GM10847 (cell line): ENCODE results near the gene UST.

ENCODE experiments used
- POLR2A ChIP-seq: IDR thresholded peaks from 2 replicates; pipeline ENCODE4 v1.6.1; 2011; ENCODE audit not compliant: insufficient read length; ENCODE audit errors: extremely low read depth

UST gene

DNA sequence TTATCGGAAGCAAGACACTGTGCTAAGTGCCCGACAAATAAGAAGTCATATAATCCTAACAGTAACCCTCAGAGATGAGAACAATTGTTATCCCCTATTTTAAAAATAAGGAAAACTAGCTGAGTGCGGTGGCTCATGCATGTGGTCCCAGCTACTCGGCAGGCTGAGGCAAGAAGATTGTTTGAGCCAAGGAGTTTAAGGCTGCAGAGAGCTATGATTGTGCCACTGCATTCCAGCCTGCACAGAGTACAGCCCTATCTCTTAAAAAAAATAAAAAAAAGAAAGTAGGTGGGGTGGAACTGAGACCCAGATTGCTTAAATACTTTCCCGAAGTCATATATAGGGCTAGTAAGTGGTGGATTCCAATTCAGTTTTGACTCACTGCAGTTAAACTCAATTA lies 84.7 kb downstream of the UST start:
- TF ChIP-seq POLR2A: no peak

DNA sequence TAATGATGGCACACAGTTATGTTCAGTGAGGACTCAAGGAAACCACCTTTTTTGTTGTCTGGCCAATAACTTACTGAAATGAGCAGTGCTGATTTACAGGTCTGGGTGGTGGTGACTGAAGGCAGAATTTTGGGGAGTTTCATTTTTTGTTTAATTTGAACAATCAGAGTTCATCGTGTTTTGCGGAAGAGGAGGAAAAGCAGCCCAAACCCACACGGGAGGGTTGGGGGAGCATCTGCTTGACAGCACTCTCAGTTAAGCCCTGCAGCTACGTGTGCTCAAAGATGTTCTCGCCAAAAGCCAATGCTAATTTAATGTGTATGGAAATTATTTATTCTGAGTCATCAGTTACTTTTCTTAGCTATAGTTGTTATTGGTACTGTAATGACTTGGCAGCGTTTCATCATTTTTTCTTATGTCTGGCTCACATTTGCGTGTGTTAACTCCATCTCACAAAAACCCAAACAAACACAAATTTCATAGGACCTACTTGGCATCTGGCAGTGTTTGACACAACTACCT lies 89.2 kb downstream of the UST start:
- TF ChIP-seq POLR2A: no peak

DNA sequence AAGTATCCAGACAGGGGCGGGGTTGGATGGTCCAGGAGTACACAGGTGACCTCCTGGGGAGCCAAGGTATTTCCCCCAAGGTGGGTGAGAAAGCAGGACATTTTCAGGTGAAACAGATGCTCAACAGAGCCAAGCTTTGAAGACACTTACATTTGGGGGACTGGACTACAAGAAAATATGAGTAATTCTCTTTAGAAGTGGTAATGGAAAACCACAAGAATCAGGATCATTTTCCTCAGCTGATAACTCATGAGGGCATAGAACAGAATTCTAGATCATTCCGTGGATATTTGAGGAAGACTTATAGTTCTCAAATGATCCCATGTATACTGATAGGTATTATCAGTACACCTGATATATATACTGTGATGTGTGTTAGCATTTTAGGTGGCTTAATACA lies 89.9 kb downstream of the UST start:
- no peak for TF ChIP-seq POLR2A

DNA sequence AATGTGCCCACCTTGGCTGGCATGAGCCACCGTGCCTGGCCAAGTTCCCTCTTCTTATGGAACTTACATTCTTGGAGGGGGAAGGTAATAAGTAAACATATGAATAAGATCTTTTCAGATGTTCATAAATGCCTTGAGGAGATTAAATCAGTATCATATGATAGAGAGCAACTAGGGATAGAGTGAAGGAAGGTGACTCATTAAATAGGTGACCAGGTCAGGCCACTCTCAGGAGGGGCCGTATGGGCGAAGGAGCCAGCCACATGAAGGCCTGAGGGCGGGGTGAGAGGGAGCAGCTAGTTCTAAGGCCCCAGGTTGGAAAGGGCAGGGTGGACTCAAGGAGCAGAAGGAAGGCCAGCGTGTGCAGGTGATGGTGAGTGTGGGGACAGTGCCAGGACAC lies 91.1 kb downstream of the UST start:
- no peak for TF ChIP-seq POLR2A

DNA sequence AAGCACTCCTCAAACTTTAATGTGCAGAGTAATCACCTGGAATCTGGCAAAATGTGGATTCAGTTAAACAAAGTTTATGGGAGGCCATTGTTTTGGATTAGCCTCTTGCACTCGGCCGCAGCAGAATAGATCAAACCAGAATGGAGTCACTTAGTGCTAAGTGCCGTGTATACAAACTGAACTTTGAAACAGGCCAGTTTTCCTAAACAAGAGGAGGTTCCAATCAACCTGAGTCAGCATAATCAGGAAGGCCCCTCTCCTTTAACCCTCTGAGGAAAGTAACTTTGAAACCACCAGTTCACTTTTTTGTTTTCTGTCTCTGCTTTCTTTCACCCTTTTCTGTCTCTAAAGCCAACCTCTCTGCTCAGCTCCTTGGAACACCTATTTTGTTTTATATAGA lies 92.2 kb downstream of the UST start:
- no peak for TF ChIP-seq POLR2A

DNA sequence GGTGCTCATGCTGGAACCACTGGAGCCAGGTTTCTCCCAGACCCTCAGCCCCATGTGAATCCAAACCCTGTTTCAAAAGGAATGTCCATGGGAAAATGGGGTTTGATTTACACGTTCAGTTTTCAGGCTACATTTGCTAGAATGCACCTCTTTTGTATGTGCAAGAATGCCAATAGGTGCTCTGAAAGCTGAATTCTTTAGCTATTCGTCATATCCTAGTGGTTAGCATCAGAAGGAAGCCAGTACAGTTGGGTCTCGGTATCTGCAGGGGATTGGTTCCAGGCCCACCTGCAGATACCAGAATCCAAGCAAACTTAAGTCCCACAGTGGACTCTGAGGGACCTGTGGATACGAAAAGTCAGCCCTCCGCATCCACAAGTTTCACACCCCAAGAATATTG lies 93.4 kb downstream of the UST start:
- no peak for TF ChIP-seq POLR2A

DNA sequence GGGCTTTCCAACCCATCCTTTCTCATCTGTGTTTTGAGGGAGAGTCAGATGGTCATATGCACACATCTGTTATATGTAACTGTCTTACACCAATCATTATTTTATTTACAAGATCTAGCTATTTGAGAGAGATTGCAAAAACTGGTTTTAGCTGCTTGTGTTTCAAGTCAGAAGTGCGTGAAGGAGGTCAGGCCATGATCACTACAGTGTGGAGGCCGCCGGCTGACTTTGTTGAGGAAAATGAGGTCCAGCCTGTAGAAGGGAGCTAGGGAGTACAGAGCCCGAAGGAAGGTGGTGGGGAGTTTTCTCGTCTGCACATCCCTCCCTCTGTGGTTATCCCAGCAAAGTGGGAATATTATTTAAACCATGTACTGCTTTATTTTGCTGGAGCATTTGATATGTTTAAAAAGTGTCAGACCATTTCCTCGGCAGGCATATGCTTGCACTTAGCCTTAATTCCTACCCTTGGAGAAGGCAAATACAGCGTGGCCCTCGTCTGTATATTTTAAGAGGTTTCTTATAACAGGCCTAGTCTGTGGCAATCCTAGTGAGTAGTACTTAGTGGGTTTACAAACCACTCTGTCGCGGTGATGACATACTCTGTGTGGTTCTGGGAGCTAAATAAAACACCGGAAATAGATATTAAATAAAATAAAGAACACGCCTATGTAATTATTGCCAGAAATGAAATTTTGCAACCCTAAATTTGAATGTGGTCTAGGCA lies 95.6 kb downstream of the UST start:
- TF ChIP-seq POLR2A: no peak

DNA sequence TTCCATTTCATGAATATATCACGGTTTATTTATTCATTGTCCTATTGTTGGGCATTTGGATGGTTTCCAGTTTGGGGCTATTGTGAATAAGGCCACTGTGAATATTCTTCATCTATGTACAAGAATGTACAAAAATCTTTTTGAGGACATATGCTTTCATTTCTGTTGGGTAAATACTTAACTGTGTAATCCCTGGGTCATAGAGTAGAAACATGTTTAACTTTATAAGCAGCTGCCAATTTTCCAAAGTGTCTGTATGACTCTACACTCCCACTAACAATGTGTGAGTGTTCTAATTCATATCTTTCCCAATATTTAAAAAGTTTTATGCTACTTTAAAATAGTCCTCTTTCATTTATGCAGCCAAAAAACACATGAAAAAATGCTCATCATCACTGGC lies 98.6 kb downstream of the UST start:
- TF ChIP-seq POLR2A: no peak

DNA sequence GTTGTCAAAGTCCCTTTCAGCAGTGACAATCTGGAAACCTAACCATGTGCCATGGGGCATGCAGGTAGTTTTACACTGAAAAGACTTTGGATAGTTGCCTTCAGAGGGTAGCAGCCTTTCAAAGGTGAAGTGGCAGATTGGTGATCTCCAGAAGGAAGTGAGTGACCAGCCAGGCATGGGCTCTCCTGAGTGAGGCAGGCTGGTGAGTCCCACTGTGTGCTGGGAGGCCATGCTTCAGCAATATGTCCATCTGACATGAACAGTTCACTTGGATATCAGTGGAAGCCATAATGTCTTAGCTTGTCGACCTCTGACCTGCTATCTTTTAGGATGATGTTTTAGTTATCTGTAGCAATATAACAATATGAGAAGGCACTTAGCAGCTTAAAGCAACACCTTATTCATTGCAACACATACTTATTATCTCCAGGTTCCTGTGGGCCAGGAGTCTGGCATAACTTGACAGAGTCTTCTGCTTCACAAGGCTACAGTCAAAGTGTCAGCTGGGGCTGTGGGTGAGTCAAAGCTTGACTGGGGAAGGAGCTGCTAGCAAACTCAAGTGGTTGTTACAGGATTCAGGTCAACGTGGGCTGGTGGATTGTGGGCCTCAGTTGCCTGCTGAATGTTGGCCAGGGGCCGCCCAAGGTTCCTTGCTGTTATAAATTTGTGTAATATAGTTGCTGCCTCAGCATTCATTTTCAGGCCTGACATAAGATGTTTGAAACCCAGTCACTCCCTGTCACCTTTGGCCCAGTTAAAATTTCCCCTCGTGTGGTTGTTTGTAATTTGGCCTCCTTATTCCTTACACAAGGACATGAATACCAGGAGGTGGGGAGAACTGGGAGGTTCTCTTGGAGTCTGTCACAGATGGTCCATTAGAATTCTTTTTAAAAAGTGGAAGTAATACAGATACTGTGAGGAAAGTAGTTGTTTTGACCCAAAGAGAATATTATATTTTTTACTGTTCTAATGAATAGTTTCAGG lies 100.2 kb downstream of the UST start:
- TF ChIP-seq POLR2A: no peak

DNA sequence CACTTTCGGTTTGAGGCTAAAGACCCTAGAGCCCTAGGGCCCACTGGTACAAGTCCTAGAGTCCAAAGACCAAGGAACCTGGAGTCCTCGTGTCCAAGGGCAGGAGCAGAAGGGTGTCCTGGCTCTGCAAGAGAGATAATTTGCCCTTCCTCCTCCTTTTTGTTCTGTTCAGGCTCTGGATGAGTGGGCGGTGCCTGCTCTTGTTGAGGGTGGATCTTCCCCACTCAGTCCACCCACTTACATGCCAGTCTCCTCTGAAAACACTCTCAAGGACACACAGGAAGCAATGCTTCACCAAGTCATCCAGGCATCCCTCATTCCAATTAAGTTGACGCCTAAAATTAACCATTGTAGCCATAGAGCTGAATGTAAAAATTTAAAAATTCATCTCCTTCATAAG lies 102.1 kb downstream of the UST start:
- TF ChIP-seq POLR2A: no peak

DNA sequence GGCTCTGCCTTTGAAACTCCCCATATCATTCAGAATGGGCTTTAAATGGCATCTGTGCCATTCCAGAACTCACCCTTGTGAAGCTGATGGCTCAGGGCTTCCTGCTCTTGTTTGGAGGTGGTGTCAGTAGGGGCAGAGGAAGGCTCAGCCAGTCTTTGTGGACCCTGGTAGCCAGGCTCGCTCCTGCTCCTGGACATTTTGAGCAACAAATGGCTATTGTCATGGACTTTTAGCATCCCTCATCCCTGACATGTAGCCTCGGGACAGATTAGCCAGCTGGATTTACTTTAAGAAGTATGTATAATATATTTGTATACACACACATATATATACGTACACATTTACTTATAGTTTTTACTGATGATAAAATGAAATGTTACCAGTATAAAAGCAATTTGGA lies 104.1 kb downstream of the UST start:
- no peak for TF ChIP-seq POLR2A

DNA sequence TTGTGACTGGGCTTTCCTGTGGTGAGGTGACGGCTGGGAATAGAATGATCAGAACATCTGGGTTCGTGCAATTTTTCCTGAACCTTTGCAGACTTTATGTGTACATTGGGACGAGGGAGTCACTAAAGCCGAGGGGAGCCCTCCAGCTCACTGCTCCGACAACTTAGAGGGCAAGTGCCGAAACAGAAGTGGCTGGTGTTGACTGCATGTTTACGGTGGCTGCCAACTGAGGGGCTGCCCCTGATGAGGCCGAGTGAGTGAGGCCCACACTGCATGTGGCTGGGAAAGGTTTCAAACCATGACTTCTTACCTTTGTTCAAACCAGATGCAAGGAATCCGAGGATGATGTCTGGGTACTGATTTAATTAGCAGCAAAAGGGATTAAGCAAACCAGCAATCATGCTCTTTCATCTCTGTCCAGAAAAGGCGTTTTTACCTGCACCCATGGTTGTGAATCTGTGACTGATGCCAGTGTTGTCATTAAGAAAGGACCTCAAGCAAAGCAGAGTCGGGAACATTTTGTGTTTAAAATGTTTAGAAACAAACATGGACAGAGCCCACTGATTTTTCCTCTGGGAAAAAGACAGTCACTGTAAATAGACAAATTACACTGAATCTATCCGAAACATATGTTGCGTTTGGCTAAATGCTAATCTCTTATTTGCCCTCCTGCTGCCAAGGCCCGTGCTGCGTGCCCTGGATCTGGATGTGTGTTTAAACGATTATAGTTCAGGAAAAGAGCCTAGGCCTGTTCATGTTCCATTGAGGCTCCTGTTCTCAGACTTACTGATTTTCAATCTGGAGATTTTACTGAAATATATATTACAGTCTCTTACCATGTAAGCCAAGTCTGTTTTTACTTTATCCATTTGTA lies 105.1 kb downstream of the UST start:
- TF ChIP-seq POLR2A: no peak

DNA sequence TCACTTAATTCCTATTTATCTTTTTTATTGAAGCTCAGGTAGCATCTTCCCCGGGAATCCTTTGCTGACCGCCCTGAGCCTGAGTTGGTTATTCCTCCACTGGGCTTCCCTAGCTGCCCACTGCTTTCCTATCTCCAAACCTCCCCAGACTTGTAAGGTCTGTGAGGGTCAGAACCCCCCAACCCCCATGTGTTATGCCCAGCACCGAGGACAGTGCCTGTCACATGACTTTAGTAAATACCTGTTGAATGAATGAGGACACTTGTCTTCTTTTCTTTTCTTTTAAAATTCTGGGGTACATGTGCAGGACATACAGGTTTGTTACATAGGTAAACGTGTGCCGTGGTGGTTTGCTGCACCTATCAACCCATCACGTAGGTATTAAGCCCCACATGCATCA lies 105.9 kb downstream of the UST start:
- no peak for TF ChIP-seq POLR2A

DNA sequence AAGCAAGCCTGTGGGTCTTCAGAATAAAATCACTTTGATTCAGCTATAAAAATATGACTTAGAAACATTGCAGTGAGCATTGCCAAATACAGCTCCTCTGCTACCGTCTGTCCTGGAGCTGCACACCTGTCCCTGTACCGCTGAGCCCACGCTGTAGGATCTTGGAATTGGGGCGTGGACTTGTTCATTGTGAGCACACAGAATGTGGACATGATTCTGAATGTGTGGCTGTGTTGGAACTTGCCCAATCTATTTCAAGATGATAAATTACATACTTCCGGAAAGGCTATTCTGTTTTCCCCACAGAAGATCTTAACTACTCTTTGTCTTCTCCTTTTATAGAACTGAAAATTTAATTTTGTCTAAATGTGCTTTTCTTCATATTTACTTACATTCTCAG lies 107.3 kb downstream of the UST start:
- TF ChIP-seq POLR2A: no peak

DNA sequence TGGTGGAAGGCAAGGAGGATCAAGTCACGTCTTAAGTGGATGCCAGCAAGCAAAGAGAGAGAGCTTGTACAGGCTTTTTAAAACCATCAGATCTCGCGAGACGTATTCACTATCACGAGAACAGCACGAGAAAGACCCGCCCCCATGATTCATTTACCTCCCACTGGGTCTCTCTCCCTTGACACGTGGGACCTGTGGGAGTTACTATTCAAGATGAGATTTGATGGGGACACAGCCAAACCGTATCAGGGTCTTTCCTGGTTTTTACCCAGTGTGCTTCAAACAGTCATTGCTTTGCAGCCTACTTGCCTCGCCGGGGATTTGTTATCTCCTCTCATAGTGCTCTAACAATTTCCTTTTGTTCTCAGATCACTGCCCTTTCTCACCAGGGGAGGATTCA lies 108.2 kb downstream of the UST start:
- no peak for TF ChIP-seq POLR2A
